Liver (tissue), 9 donors: ENCODE measurements around the gene EXOC4. TPM values are rescaled to one million over a fixed set of nuclear protein-coding genes. Genes with fewer than 3 reads are reported as not detected.
"Not testable (repeated sequence)": the region's sequence is repeated elsewhere in the genome, so short reads cannot be mapped to it uniquely, and the experiment has no call there.

Experiments
- DNase-seq: peaks from one replicate; pipeline ENCODE4 v3.0.0-alpha.2; 2017; ENCODE audit warnings: low spot score
- H3K27ac ChIP-seq, 2 donors: one replicate each; pipeline ENCODE4 v1.7.0; 2013; ENCODE audit warnings: inconsistent platforms in 2 of 2, low read length in 2 of 2, control low read depth in 1 of 2, low read depth in 1 of 2, mild to moderate bottlenecking in 1 of 2
- H3K27me3 ChIP-seq, 4 donors: one replicate each; pipeline versions ENCODE4 v1.6.1 to v1.7.0; 2013; ENCODE audit warnings: low read length in 3 of 4, inconsistent platforms in 1 of 4, mild to moderate bottlenecking in 1 of 4, moderate library complexity in 1 of 4; ENCODE audit not compliant: control insufficient read depth in 4 of 4, insufficient read depth in 4 of 4
- H3K36me3 ChIP-seq, 4 donors: one replicate each; pipeline versions ENCODE4 v1.6.1 to v1.7.0; 2013; ENCODE audit warnings: low read length in 3 of 4, mild to moderate bottlenecking in 3 of 4, low read depth in 1 of 4, moderate library complexity in 1 of 4; ENCODE audit not compliant: control insufficient read depth in 4 of 4, insufficient read depth in 3 of 4
- H3K4me1 ChIP-seq, 4 donors: one replicate each; pipeline versions ENCODE4 v1.6.1 to v1.7.0; 2013; ENCODE audit warnings: low read length in 3 of 4, mild to moderate bottlenecking in 3 of 4, moderate library complexity in 1 of 4; ENCODE audit not compliant: control insufficient read depth in 4 of 4, insufficient read depth in 4 of 4
- H3K4me3 ChIP-seq, 3 donors: one replicate each; pipeline versions ENCODE4 v1.6.1 to v1.7.0; 2013; ENCODE audit warnings: low read length in 3 of 3, control low read depth in 1 of 3, low read depth in 1 of 3, mild to moderate bottlenecking in 1 of 3
- H3K9ac ChIP-seq, 2 donors: one replicate each; pipeline ENCODE4 v1.7.0; 2013; ENCODE audit warnings: low read length in 2 of 2, mild to moderate bottlenecking in 2 of 2, moderate library complexity in 2 of 2, control low read depth in 1 of 2, low read depth in 1 of 2
- H3K9me3 ChIP-seq, 4 donors: one replicate each; pipeline versions ENCODE4 v1.6.1 to v1.7.0; 2013; ENCODE audit warnings: low read length in 3 of 4; ENCODE audit not compliant: control insufficient read depth in 4 of 4
- ATF3 ChIP-seq: IDR thresholded peaks from 2 replicates; pipeline ENCODE4 v1.6.1; 2016; ENCODE audit warnings: antibody characterized with exemption
- EGR1 ChIP-seq, 2 donors: IDR thresholded peaks; 2 replicates each; pipeline ENCODE4 v1.6.1; 2016 to 2018; ENCODE audit warnings: antibody characterized with exemption in 2 of 2, low read depth in 2 of 2
- FOXA1 ChIP-seq: IDR thresholded peaks from 2 replicates; pipeline ENCODE4 v1.6.1; 2016; ENCODE audit warnings: antibody characterized with exemption
- FOXA2 ChIP-seq: IDR thresholded peaks from 2 replicates; pipeline ENCODE4 v1.6.1; 2016; ENCODE audit warnings: antibody characterized with exemption
- GABPA ChIP-seq, 2 donors: IDR thresholded peaks in 1 of 2; conservative IDR thresholded peaks in 1 of 2; 2 replicates each; pipeline ENCODE4 v1.6.1; 2016; ENCODE audit warnings: antibody characterized with exemption in 2 of 2, mild to moderate bottlenecking in 1 of 2, moderate library complexity in 1 of 2
- HNF4A ChIP-seq, 2 donors: conservative IDR thresholded peaks; 2 replicates each; pipeline ENCODE4 v1.6.1; 2016; ENCODE audit warnings: antibody characterized with exemption in 2 of 2, mild to moderate bottlenecking in 2 of 2
- HNF4G ChIP-seq: IDR thresholded peaks from 2 replicates; pipeline ENCODE4 v1.6.1; 2016; ENCODE audit warnings: antibody characterized with exemption
- JUND ChIP-seq, 2 donors: IDR thresholded peaks; 2 replicates each; pipeline ENCODE4 v1.6.1; 2016; ENCODE audit warnings: antibody characterized with exemption in 2 of 2
- NR2F2 ChIP-seq: IDR thresholded peaks from 2 replicates; pipeline ENCODE4 v1.6.1; 2016; ENCODE audit warnings: antibody characterized with exemption
- RAD21 ChIP-seq, 2 donors: IDR thresholded peaks; 2 replicates each; pipeline ENCODE4 v1.6.1; 2016; ENCODE audit warnings: antibody characterized with exemption in 2 of 2, mild to moderate bottlenecking in 2 of 2
- RXRA ChIP-seq, 2 donors: IDR thresholded peaks; 2 replicates each; pipeline ENCODE4 v1.6.1; 2017 to 2018; ENCODE audit warnings: antibody characterized with exemption in 2 of 2, mild to moderate bottlenecking in 1 of 2
- SP1 ChIP-seq: IDR thresholded peaks from 2 replicates; pipeline ENCODE4 v1.6.1; 2018; ENCODE audit warnings: antibody characterized with exemption, mild to moderate bottlenecking
- TAF1 ChIP-seq: conservative IDR thresholded peaks from 2 replicates; pipeline ENCODE4 v1.6.1; 2016; ENCODE audit warnings: antibody characterized with exemption, mild to moderate bottlenecking
- YY1 ChIP-seq: IDR thresholded peaks from 2 replicates; pipeline ENCODE4 v1.6.1; 2016; ENCODE audit warnings: antibody characterized with exemption, mild to moderate bottlenecking
- ZBTB33 ChIP-seq: IDR thresholded peaks from 2 replicates; pipeline ENCODE4 v1.6.1; 2016; ENCODE audit warnings: antibody characterized with exemption
- WGBS: extraction: QIAGEN DNeasy Blood & Tissue Kit; methylation state at CpG from one replicate; pipeline ENCODE4 v1.1.7; 2013; 5-methylcytosine and 5-hydroxymethylcytosine counted together
- polyA plus RNA-seq, 2 donors: library from polyadenylated mRNA; stranded (reverse) in 1 of 2; unstranded in 1 of 2; fragments of 200-250 nt in 1 of 2; fragments of >200 nt in 1 of 2; fragmentation: Nextera tagmentation in 1 of 2; extraction: Ambion mirVana in 1 of 2; gene quantifications; one replicate each; pipeline versions ENCODE4 v1.2.1 to v1.2.3, GENCODE V29; 2013 to 2015
- total RNA-seq, 2 donors: library from RNA; depleted of rRNA; stranded (reverse); fragments of >200 nt; gene quantifications; one replicate each; pipeline ENCODE4 v1.2.3, GENCODE V29; 2014
- TF ChIP-seq, protein P1 (sequence below): IDR thresholded peaks from 2 replicates; pipeline ENCODE4 v1.6.1; 2016; ENCODE audit warnings: antibody characterized with exemption
- TF ChIP-seq, protein P2 (sequence below): IDR thresholded peaks from 2 replicates; pipeline ENCODE4 v1.6.1; 2016; ENCODE audit warnings: antibody characterized with exemption, mild to moderate bottlenecking
- TF ChIP-seq, protein P3 (sequence below): fragments of 150-350 bp; IDR thresholded peaks from 2 replicates; pipeline ENCODE4 v1.5.1; 2017; ENCODE audit warnings: improper control_type of control experiment, low read depth, low read length; ENCODE audit not compliant: missing input control
- donor health status: healthy.
- donor health status: healthy.
- donor health status: healthy.
- donor health status: healthy.
- donor health status: healthy.

The EXOC4 gene
- total and polyA plus RNA-seq, 4 donors = 9.5 to 55.9 (median 23.6) TPM

GRCh38 chr7:133319842-133320241 is 67.0 kb downstream of the EXOC4 start (continued):
- TF ChIP-seq ATF3 = no peak

- peaks cover 0 to 11% (median under 1%) of the 10 kb centered on the region in 4 donors for H3K36me3 ChIP-seq
- no peak overlapping the region for H3K27ac ChIP-seq
- DNase-seq = no peak
- no peaks in the 10 kb centered on the region for H3K27me3 ChIP-seq
- TF ChIP-seq YY1 (no peak), GABPA (IDR thresholded peaks at IDR 0.05 in 1 of 2, conservative IDR thresholded peaks at IDR 0.05 in 1 of 2) (no peak), TAF1 (no peak), FOXA1 (no peak), HNF4A (conservative IDR thresholded peaks at IDR 0.05) (no peak), HNF4G (no peak), JUND (IDR thresholded peaks at IDR 0.05) (no peak), RXRA (IDR thresholded peaks at IDR 0.05) (no peak), NR2F2 (no peak), ZBTB33 (no peak), EGR1 (IDR thresholded peaks at IDR 0.05; ENCODE audit: low read depth in 2 of 2) (no peak), SP1 (no peak), FOXA2 (no peak), ATF3 (no peak), RAD21 (IDR thresholded peaks at IDR 0.05) (no peak)
- TF ChIP-seq, protein P1, sequence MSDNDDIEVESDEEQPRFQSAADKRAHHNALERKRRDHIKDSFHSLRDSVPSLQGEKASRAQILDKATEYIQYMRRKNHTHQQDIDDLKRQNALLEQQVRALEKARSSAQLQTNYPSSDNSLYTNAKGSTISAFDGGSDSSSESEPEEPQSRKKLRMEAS = no peak
- TF ChIP-seq, protein P2, sequence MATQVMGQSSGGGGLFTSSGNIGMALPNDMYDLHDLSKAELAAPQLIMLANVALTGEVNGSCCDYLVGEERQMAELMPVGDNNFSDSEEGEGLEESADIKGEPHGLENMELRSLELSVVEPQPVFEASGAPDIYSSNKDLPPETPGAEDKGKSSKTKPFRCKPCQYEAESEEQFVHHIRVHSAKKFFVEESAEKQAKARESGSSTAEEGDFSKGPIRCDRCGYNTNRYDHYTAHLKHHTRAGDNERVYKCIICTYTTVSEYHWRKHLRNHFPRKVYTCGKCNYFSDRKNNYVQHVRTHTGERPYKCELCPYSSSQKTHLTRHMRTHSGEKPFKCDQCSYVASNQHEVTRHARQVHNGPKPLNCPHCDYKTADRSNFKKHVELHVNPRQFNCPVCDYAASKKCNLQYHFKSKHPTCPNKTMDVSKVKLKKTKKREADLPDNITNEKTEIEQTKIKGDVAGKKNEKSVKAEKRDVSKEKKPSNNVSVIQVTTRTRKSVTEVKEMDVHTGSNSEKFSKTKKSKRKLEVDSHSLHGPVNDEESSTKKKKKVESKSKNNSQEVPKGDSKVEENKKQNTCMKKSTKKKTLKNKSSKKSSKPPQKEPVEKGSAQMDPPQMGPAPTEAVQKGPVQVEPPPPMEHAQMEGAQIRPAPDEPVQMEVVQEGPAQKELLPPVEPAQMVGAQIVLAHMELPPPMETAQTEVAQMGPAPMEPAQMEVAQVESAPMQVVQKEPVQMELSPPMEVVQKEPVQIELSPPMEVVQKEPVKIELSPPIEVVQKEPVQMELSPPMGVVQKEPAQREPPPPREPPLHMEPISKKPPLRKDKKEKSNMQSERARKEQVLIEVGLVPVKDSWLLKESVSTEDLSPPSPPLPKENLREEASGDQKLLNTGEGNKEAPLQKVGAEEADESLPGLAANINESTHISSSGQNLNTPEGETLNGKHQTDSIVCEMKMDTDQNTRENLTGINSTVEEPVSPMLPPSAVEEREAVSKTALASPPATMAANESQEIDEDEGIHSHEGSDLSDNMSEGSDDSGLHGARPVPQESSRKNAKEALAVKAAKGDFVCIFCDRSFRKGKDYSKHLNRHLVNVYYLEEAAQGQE = no peak
- TF ChIP-seq, protein P3, sequence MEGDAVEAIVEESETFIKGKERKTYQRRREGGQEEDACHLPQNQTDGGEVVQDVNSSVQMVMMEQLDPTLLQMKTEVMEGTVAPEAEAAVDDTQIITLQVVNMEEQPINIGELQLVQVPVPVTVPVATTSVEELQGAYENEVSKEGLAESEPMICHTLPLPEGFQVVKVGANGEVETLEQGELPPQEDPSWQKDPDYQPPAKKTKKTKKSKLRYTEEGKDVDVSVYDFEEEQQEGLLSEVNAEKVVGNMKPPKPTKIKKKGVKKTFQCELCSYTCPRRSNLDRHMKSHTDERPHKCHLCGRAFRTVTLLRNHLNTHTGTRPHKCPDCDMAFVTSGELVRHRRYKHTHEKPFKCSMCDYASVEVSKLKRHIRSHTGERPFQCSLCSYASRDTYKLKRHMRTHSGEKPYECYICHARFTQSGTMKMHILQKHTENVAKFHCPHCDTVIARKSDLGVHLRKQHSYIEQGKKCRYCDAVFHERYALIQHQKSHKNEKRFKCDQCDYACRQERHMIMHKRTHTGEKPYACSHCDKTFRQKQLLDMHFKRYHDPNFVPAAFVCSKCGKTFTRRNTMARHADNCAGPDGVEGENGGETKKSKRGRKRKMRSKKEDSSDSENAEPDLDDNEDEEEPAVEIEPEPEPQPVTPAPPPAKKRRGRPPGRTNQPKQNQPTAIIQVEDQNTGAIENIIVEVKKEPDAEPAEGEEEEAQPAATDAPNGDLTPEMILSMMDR = no peak
- H3K4me3 ChIP-seq = no peak overlapping the region
- H3K9me3 ChIP-seq = no peaks in the 10 kb centered on the region
- H3K9ac ChIP-seq = no peak overlapping the region
- 95% methylated on average over 2 of the region's 2 CpGs for WGBS
- H3K4me1 ChIP-seq = no peaks in the 10 kb centered on the region
Measured at GRCh38 chr7:133320891-133321290, 68.0 kb downstream of the EXOC4 start.

- H3K4me3 ChIP-seq, H3K9ac ChIP-seq, H3K27me3 ChIP-seq, H3K4me1 ChIP-seq, H3K9me3 ChIP-seq, H3K27ac ChIP-seq, DNase-seq: not testable (repeated sequence)
- WGBS = 97% methylated on average over 4 of the region's 4 CpGs
- H3K36me3 ChIP-seq = peaks cover 0 to 11% (median under 1%) of the 10 kb centered on the region in 4 donors
Measured at GRCh38 chr7:133321366-133321765, 68.5 kb downstream of the EXOC4 start.

DNA sequence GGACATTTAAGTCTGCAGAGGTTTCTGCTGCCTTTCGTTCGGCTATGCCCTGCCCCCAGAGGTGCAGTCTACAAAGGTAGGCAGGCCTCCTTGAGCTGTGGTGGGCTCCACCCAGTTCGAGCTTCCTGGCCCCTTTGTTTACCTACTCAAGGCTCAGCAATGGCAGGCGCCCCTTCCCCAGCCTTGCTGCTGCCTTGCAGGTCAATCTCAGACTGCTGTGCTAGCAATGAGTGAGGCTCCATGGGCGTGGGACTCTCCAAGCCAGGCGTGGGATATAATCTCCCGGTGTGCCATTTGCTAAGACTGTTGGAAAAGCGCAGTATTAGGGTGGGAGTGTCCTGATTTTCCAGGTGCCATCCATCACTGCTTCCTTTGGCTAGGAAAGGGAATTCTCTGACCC is 73.9 kb downstream of the EXOC4 start:
- H3K4me3 ChIP-seq, H3K9ac ChIP-seq, H3K27ac ChIP-seq, H3K27me3 ChIP-seq, H3K4me1 ChIP-seq, H3K36me3 ChIP-seq, H3K9me3 ChIP-seq, DNase-seq: not testable (repeated sequence)
- WGBS = 99% methylated on average over 8 of the region's 8 CpGs
